Astrocyte of the spinal cord (primary cell): Measurements from ENCODE around the gene SYTL5.

Experiments used
- DNase-seq: peaks from one replicate; pipeline ENCODE4 v3.0.0; 2011; ENCODE audit warnings: low read depth, low spot score
- H3K4me3 ChIP-seq: 2 replicates; pipeline ENCODE4 v1.5.1; 2011; ENCODE audit warnings: low read depth, mild to moderate bottlenecking, low read length, moderate library complexity
- in situ Hi-C: cut with HindIII; loops from 2 replicates; pipeline ENCODE4 v1.10.0; 2017; ENCODE audit warnings: low sequenced_read_pairs
- TF ChIP-seq, protein P1 (sequence below): IDR thresholded peaks from 2 replicates; pipeline ENCODE4 v1.5.1; 2012; ENCODE audit warnings: low read depth, mild to moderate bottlenecking, low read length, inconsistent platforms

SYTL5 gene

DNA sequence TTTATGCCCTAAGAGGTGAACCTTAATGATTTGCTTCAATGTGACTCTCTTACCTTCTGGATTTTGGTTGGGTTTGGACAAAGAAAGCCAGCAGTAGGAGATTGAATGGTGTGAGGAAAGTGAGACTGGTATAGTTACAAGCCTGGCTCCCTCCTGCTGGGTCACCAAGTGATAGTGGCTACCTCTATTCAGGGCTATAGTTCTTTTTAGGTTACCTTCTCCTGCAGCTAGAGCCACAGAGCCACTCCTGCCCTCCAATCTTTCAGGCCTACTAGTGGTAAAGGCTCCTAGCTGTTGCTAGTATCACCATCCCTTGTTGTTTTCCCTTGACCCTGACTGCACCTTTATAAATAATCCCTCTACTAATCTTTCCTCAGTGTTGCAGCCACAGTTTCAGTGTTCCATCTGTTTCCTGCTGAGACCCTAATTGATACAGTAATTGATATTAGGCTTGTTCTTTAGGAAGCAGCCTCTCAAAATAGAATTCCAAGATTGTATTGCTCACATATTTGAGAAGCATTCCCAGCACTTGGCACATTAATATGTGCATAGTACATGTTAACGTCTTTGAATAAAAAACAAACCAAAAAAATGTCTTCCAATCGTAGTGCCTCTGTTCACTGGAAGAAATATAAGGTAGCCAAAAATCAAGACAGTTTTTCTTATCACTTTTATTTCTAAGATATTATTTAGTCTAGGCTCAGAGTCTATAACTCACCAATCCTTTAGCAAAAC is 132.0 kb downstream of the SYTL5 start:
- DNase-seq, result no peak
- in situ Hi-C loops, result no loop called here
- TF ChIP-seq, protein P1, sequence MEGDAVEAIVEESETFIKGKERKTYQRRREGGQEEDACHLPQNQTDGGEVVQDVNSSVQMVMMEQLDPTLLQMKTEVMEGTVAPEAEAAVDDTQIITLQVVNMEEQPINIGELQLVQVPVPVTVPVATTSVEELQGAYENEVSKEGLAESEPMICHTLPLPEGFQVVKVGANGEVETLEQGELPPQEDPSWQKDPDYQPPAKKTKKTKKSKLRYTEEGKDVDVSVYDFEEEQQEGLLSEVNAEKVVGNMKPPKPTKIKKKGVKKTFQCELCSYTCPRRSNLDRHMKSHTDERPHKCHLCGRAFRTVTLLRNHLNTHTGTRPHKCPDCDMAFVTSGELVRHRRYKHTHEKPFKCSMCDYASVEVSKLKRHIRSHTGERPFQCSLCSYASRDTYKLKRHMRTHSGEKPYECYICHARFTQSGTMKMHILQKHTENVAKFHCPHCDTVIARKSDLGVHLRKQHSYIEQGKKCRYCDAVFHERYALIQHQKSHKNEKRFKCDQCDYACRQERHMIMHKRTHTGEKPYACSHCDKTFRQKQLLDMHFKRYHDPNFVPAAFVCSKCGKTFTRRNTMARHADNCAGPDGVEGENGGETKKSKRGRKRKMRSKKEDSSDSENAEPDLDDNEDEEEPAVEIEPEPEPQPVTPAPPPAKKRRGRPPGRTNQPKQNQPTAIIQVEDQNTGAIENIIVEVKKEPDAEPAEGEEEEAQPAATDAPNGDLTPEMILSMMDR, result no peak
- no peak overlapping the region for H3K4me3 ChIP-seq

DNA sequence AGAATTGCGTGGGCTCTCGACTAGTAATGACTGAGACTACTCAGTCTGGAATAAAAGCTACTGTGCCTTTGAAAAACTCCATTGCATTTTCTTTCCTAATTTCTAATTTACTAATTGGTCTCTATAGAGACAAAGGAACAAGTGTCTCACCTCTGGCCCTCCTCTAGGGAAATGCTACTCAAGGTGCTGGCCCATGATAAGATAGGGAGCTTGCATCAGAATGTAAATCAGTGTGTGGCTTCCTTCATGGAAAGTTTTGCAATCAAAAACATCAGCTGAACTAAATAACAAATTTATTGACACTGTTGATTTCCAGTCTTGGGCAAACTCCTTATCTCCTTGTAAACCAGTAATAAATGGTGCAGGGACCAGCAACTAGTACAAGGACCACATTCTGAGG is 132.5 kb downstream of the SYTL5 start:
- DNase-seq, result no peak
- in situ Hi-C loops, result no loop called here
- TF ChIP-seq, protein P1, result no peak
- H3K4me3 ChIP-seq, result no peak overlapping the region

DNA sequence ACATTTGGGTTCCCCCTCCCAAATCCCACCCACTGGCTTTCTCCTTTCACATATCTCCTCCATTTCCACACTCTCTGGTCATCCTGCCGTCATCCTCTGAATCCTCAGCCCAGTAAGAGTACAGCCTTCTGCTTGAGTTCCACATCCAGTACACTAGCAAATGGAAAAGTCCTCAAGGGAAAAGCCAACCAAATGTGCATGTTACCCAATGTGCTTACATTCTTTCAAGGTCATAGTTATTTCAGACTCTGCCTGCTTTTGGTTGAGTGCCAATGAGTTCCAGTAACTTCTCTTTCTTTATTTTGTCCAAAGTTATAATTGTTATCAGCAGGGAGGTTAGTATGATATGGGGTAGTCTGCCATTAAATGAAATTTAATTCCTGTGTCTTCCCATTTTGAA is 136.3 kb downstream of the SYTL5 start:
- TF ChIP-seq, protein P1, result no peak
- in situ Hi-C loops, result no loop called here
- DNase-seq, result peak; percentile 43
- H3K4me3 ChIP-seq, result no peak overlapping the region

DNA sequence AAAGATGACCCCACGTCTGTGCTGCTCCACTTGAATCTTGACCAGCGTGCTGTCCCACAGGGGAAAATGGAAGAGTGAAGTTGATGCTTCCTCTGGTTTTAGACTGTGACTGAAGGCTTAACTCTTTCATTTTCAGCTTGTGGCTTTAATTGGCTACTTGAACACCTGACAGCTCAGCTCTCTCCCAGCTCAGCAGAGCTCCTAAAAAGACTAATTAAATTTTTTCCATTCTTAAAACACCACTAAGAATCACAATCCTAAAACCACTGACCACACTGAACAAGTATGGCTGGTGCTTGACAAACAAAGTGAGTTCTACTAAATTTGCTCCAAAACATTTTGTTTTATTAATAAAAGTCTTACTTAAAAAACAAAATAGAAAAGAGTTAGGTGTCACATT is 142.7 kb downstream of the SYTL5 start:
- DNase-seq, result peak; percentile 16
- TF ChIP-seq, protein P1, result no peak
- in situ Hi-C loops, result no loop called here
- H3K4me3 ChIP-seq, result no peak overlapping the region

DNA sequence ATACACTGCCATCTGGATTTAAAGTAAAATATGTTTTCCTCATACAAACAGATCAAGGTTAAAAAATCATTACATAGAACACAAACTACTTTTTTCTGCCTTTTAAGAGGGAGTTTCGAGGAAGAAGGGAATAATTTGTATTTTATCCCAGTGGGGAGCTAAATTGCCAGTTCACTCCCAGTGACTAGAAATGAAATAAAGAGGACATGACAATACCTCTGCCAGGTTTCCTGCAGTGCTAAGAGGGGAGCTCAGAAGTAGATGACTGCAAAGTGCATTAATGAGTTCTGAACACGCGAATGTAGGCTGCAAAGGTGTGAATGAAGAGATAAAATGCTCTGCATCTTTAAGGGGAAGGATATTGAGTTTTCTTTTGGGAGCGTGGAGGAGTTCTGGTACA is 144.6 kb downstream of the SYTL5 start:
- TF ChIP-seq, protein P1, result no peak
- no peak for DNase-seq
- in situ Hi-C loops, result no loop called here
- no peak overlapping the region for H3K4me3 ChIP-seq

DNA sequence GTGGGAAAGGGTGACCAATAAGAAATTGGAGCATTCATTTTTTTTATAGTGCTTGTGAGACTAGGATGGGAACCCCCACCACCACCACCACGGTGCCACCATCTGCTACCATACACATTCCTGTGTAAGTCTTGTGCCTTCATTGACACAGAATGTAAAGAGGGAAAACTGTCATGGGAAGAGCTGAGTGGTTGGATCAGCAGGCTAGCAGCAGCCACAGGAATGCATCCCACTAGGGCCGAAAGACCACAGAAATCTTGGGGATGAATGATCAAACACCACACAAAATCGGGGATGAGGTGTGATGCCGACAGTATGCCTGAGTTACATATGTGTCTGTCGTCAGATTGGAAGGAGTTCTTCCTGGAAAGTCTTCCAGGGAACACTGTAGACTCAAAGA is 145.1 kb downstream of the SYTL5 start:
- TF ChIP-seq, protein P1, result no peak
- peak; percentile 67 for DNase-seq
- in situ Hi-C loops, result no loop called here
- no peak overlapping the region for H3K4me3 ChIP-seq

DNA sequence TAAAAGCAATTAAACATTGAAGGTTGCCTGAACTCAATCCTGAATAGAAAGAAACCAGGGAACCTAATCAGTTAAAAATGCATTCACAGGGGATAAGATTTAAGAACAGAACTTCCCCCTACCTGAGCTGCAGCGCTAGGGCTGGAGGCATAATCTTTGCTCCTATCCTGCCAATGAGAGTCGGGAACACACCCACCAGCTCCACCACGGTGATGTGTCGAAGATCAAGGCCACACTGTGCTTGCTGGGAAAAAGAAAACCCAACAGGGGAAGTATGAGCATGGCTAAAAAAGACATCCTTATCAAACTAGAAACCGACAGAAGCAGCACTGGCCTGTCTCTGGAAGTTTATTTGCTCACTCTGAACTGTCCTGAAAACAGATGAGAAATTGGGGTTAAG is 148.0 kb downstream of the SYTL5 start:
- TF ChIP-seq, protein P1, result no peak
- H3K4me3 ChIP-seq, result no peak overlapping the region
- in situ Hi-C loops, result no loop called here
- no peak for DNase-seq
